SK-N-MC (cell line): ENCODE data around the gene PAAF1.

Source experiments
- DNase-seq: peaks from one replicate; pipeline ENCODE4 v3.0.0-alpha.2; 2011; ENCODE audit warnings: low read depth, low spot score
- H3K27ac ChIP-seq: fragments of 200-600 bp; sonication (generic); 2 replicates; pipeline ENCODE4 v1.5.1; 2016; ENCODE audit warnings: mixed run types
- H3K36me3 ChIP-seq: fragments of 200-600 bp; sonication (generic); 2 replicates; pipeline ENCODE4 v1.6.1; 2017; ENCODE audit warnings: antibody characterized with exemption, low read length, mixed read lengths; ENCODE audit not compliant: insufficient read depth
- H3K4me3 ChIP-seq: fragments of 200-600 bp; sonication (generic); 2 replicates; pipeline ENCODE4 v1.5.1; 2016
- H3K9ac ChIP-seq: fragments of 200-600 bp; sonication (generic); 2 replicates; pipeline ENCODE4 v1.8.0; 2017; ENCODE audit warnings: mixed run types, mixed read lengths; ENCODE audit not compliant: insufficient read length
- H3K9me3 ChIP-seq: fragments of 200-600 bp; sonication (generic); 2 replicates; pipeline ENCODE4 v1.6.1; 2017; ENCODE audit warnings: low read depth, mild to moderate bottlenecking, antibody characterized with exemption, low read length, moderate library complexity, mixed read lengths
- EZH2 ChIP-seq: fragments of 200-600 bp; sonication (generic); IDR thresholded peaks from one replicate; pipeline ENCODE4 v1.6.1; 2017; ENCODE audit warnings: antibody characterized with exemption
- FOXP2 ChIP-seq: optimal IDR thresholded peaks from 2 replicates; pipeline ENCODE3; 2011; ENCODE audit warnings: mild to moderate bottlenecking, moderate library complexity; ENCODE audit not compliant: insufficient read depth; ENCODE audit errors: extremely low read length, control extremely low read depth
- POLR2AphosphoS5 ChIP-seq: IDR thresholded peaks from 2 replicates; pipeline ENCODE4 v1.6.1; 2012; ENCODE audit warnings: mild to moderate bottlenecking, low read depth, low read length, borderline replicate concordance

The PAAF1 gene

GRCh38 chr11:73969091-73969490 is 92.3 kb downstream of the PAAF1 start:
- Histone ChIP-seq H3K4me3 (no peak overlapping the region), H3K9ac (no peak overlapping the region), H3K27ac (no peak overlapping the region), H3K36me3 (no peaks in the 10 kb centered on the region), H3K9me3 (no peaks in the 10 kb centered on the region)
- no peak for DNase-seq
- no peak for TF ChIP-seq POLR2AphosphoS5
- TF ChIP-seq EZH2: no peak
- TF ChIP-seq FOXP2: no peak

- Histone ChIP-seq H3K27ac (no peak overlapping the region), H3K4me3 (no peak overlapping the region), H3K9ac (no peak overlapping the region), H3K9me3 (no peaks in the 10 kb centered on the region), H3K36me3 (peaks cover 9% of the 10 kb centered on the region; the same call in 1 of the 2 replicates)
- TF ChIP-seq FOXP2: no peak
- peak; percentile 31; the same call in 1 of the 2 replicates for TF ChIP-seq POLR2AphosphoS5
- TF ChIP-seq EZH2: no peak
- DNase-seq: no peak
These were observed 93.4 kb downstream of the PAAF1 start for GRCh38 chr11:73969991-73970800.

GRCh38 chr11:73971175-73971719 is 94.4 kb downstream of the PAAF1 start:
- H3K36me3 ChIP-seq: peaks cover 19% of the 10 kb centered on the region; the same call in 1 of the 2 replicates
- no peak for DNase-seq
- H3K9me3 ChIP-seq: no peaks in the 10 kb centered on the region
- TF ChIP-seq EZH2 (no peak), POLR2AphosphoS5 (no peak; the same call in 1 of the 2 replicates), FOXP2 (no peak)
- H3K4me3 ChIP-seq: no peak overlapping the region
- H3K9ac ChIP-seq: no peak overlapping the region
- no peak overlapping the region for H3K27ac ChIP-seq

- Histone ChIP-seq H3K27ac (no peak overlapping the region), H3K36me3 (peaks cover 29% of the 10 kb centered on the region), H3K9me3 (no peaks in the 10 kb centered on the region), H3K9ac (no peak overlapping the region), H3K4me3 (no peak overlapping the region)
- no peak for DNase-seq
- TF ChIP-seq EZH2 (no peak), FOXP2 (no peak), POLR2AphosphoS5 (peak; percentile 36; the same call in 1 of the 2 replicates)
These were observed 95.4 kb downstream of the PAAF1 start for GRCh38 chr11:73972187-73972586.

- no peaks in the 10 kb centered on the region for H3K9me3 ChIP-seq
- no peak overlapping the region for H3K9ac ChIP-seq
- no peak overlapping the region for H3K27ac ChIP-seq
- TF ChIP-seq FOXP2 (no peak), EZH2 (no peak), POLR2AphosphoS5 (peak; percentile 6; the same call in 1 of the 2 replicates)
- no peak for DNase-seq
- H3K4me3 ChIP-seq: no peak overlapping the region
- H3K36me3 ChIP-seq: peaks cover 35% of the 10 kb centered on the region
These were observed 96.0 kb downstream of the PAAF1 start for GRCh38 chr11:73972620-73973449.

- Histone ChIP-seq H3K4me3 (no peak overlapping the region), H3K9ac (no peak overlapping the region), H3K9me3 (no peaks in the 10 kb centered on the region), H3K36me3 (peaks cover 48% of the 10 kb centered on the region), H3K27ac (no peak overlapping the region)
- no peak for DNase-seq
- TF ChIP-seq POLR2AphosphoS5: no peak
- TF ChIP-seq EZH2: no peak
- no peak for TF ChIP-seq FOXP2
These were observed 98.0 kb downstream of the PAAF1 start for GRCh38 chr11:73974604-73975478.

GRCh38 chr11:73975479-73975757 is 98.6 kb downstream of the PAAF1 start:
- no peaks in the 10 kb centered on the region for H3K9me3 ChIP-seq
- no peak overlapping the region for H3K27ac ChIP-seq
- H3K4me3 ChIP-seq: no peak overlapping the region
- no peak for DNase-seq
- H3K9ac ChIP-seq: no peak overlapping the region
- TF ChIP-seq EZH2 (no peak), POLR2AphosphoS5 (no peak), FOXP2 (no peak)
- peaks cover 54% of the 10 kb centered on the region for H3K36me3 ChIP-seq
